ENCODE measurements around the gene POU5F1.
A peak's percentile ranks its signal among the peaks of the same experiment; 100 is the strongest.
"Not testable (repeated sequence)": the region's sequence is repeated elsewhere in the genome, so short reads cannot be mapped to it uniquely, and the experiment has no call there.

POU5F1 gene

GRCh38 chr6:31187780-31188194 is 17.3 kb upstream of the POU5F1 start:
- TF ChIP-seq CTCF (IDR thresholded peaks at IDR 0.05; ENCODE audit: low read depth, low read length): no peak
- in situ Hi-C loops (cut with HindIII; ENCODE audit: low sequenced_read_pairs): no loop called here
- no peak overlapping the region for H3K4me3 ChIP-seq (ENCODE audit: low read depth, low read length)
- no peak for DNase-seq (ENCODE audit: low read depth, low spot score)

GRCh38 chr6:31186052-31186734 is 15.7 kb upstream of the POU5F1 start:
- DNase-seq (ENCODE audit: low read depth, low spot score): no peak
- in situ Hi-C loops (cut with HindIII; ENCODE audit: low sequenced_read_pairs): no loop called here

GRCh38 chr6:31185695-31186051 is 15.2 kb upstream of the POU5F1 start:
- in situ Hi-C loops (cut with HindIII; ENCODE audit: low sequenced_read_pairs): not testable (repeated sequence)

More at GRCh38 chr6:31186052-31186734, 15.7 kb upstream of the POU5F1 start:
- no peak for TF ChIP-seq CTCF (IDR thresholded peaks at IDR 0.05; ENCODE audit: low read depth, low read length)
- no peak overlapping the region for H3K4me3 ChIP-seq (ENCODE audit: low read depth, low read length)

GRCh38 chr6:31183859-31184258 is 13.4 kb upstream of the POU5F1 start:
- in situ Hi-C loops (cut with HindIII; ENCODE audit: low sequenced_read_pairs); H3K4me3 ChIP-seq (ENCODE audit: low read depth, low read length); DNase-seq (ENCODE audit: low read depth, low spot score): not testable (repeated sequence)

More at GRCh38 chr6:31185695-31186051, 15.2 kb upstream of the POU5F1 start:
- not testable (repeated sequence) for DNase-seq (ENCODE audit: low read depth, low spot score); H3K4me3 ChIP-seq (ENCODE audit: low read depth, low read length)

GRCh38 chr6:31183287-31183686 is 12.8 kb upstream of the POU5F1 start:
- H3K4me3 ChIP-seq (ENCODE audit: low read depth, low read length); in situ Hi-C loops (cut with HindIII; ENCODE audit: low sequenced_read_pairs); DNase-seq (ENCODE audit: low read depth, low spot score): not testable (repeated sequence)

- in situ Hi-C loops (cut with HindIII; ENCODE audit: low sequenced_read_pairs): no loop called here
- TF ChIP-seq CTCF (IDR thresholded peaks at IDR 0.05; ENCODE audit: low read depth, low read length): no peak
- DNase-seq (ENCODE audit: low read depth, low spot score): peak; percentile 71
- peak overlapping the region; percentile 36 for H3K4me3 ChIP-seq (ENCODE audit: low read depth, low read length)
Measured at GRCh38 chr6:31180500-31180899, 10.0 kb upstream of the POU5F1 start.

GRCh38 chr6:31179896-31180295 is 9.4 kb upstream of the POU5F1 start:
- DNase-seq (ENCODE audit: low read depth, low spot score): no peak
- no peak for TF ChIP-seq CTCF (IDR thresholded peaks at IDR 0.05; ENCODE audit: low read depth, low read length)
- in situ Hi-C loops (cut with HindIII; ENCODE audit: low sequenced_read_pairs): no loop called here
- peak overlapping the region; percentile 36 for H3K4me3 ChIP-seq (ENCODE audit: low read depth, low read length)

- in situ Hi-C loops (cut with HindIII; ENCODE audit: low sequenced_read_pairs): no loop called here
- DNase-seq (ENCODE audit: low read depth, low spot score): no peak
- no peak overlapping the region for H3K4me3 ChIP-seq (ENCODE audit: low read depth, low read length)
- TF ChIP-seq CTCF (IDR thresholded peaks at IDR 0.05; ENCODE audit: low read depth, low read length): no peak
Measured at GRCh38 chr6:31179042-31179386, 8.5 kb upstream of the POU5F1 start.

All from astrocyte of the spinal cord (primary cell).